B cell (primary cell): ENCODE measurements around the gene PRDM5. TPM values are rescaled to one million over a fixed set of nuclear protein-coding genes. Genes with fewer than 3 reads are reported as not detected.

Source experiments
- ATAC-seq: fragments of 200-7000 bp; cut with Tn5 transposase; one replicate; pipeline ENCODE4 v1.10.0; 2021; ENCODE audit warnings: low read depth, mild to moderate bottlenecking, moderate number of reproducible peaks, moderate library complexity
- CTCF ChIA-PET: fragments of 350-600 bp; sonication (Branson Sonifier 250); formaldehyde crosslinking; loops from one replicate; lab custom pipeline; 2021; ENCODE audit warnings: antibody characterized with exemption, inconsistent platforms; lab: Charles Lee
- POLR2A ChIA-PET: fragments of 350-600 bp; sonication (Branson Sonifier 250); formaldehyde crosslinking; loops from one replicate; lab custom pipeline; 2021; ENCODE audit warnings: antibody characterized with exemption; lab: Charles Lee
- DNase-seq: peaks from one replicate; pipeline ENCODE4 v3.0.0; 2013
- H2AFZ ChIP-seq: 2 replicates; pipeline ENCODE4 v1.6.1; 2012; ENCODE audit warnings: mild to moderate bottlenecking, low read depth, low read length; ENCODE audit not compliant: insufficient read depth, poor library complexity, severe bottlenecking
- H3K27ac ChIP-seq, 2 donors: 1 replicate in 1 of 2; 2 replicates in 1 of 2; pipeline ENCODE4 v1.5.1; 2012 to 2013; ENCODE audit warnings: low read length in 2 of 2, mild to moderate bottlenecking in 2 of 2, moderate library complexity in 1 of 2
- H3K27me3 ChIP-seq, 4 experiments: fragments of 200-600 bp in 1 of 4; sonication (generic) in 1 of 4; replicated peaks in 1 of 4; 1 replicate in 2 of 4; 2 replicates in 2 of 4; pipeline versions ENCODE4 v1.6.1 to v1.7.0; 2013 to 2016; ENCODE audit warnings: low read length in 3 of 4, mild to moderate bottlenecking in 2 of 4, mixed read lengths in 1 of 4, moderate library complexity in 1 of 4; ENCODE audit not compliant: insufficient read depth in 4 of 4, control insufficient read depth in 3 of 4; ENCODE audit errors: control extremely low read depth in 1 of 4
- H3K36me3 ChIP-seq, 2 experiments: replicated peaks in 1 of 2; 1 replicate in 1 of 2; 2 replicates in 1 of 2; pipeline versions ENCODE4 v1.6.1 to v1.7.1; 2013; ENCODE audit warnings: low read length in 1 of 2; ENCODE audit not compliant: insufficient read depth in 2 of 2, control insufficient read depth in 1 of 2; ENCODE audit errors: control extremely low read depth in 1 of 2, extremely low read depth in 1 of 2
- H3K4me1 ChIP-seq, 2 donors: fragments of 200-600 bp in 1 of 2; sonication (generic) in 1 of 2; 1 replicate in 1 of 2; 2 replicates in 1 of 2; pipeline versions ENCODE4 v1.5.1 to v1.6.1; 2013 to 2017; ENCODE audit warnings: low read length in 2 of 2; ENCODE audit not compliant: control insufficient read depth in 2 of 2, insufficient read depth in 2 of 2
- H3K4me2 ChIP-seq: replicated peaks from 2 replicates; pipeline ENCODE3; 2012; ENCODE audit warnings: mild to moderate bottlenecking, low read depth, low read length; ENCODE audit not compliant: poor library complexity, severe bottlenecking
- H3K4me3 ChIP-seq, 5 experiments: fragments of 200-600 bp in 1 of 5; sonication (generic) in 1 of 5; 1 replicate in 3 of 5; 2 replicates in 2 of 5; pipeline versions ENCODE4 v1.5.1 to v1.7.0; 2011 to 2016; ENCODE audit warnings: low read length in 4 of 5, mild to moderate bottlenecking in 4 of 5, low read depth in 2 of 5, control low read depth in 1 of 5, moderate library complexity in 1 of 5; ENCODE audit not compliant: insufficient read depth in 1 of 5; ENCODE audit errors: control extremely low read depth in 1 of 5, extremely low read depth in 1 of 5
- H3K79me2 ChIP-seq: fragments of 200-600 bp; sonication (generic); one replicate; pipeline ENCODE4 v1.6.0; 2016; ENCODE audit warnings: low read length; ENCODE audit not compliant: control insufficient read depth, insufficient read depth
- H3K9ac ChIP-seq: fragments of 200-600 bp; sonication (generic); 2 replicates; pipeline ENCODE4 v1.6.1; 2017; ENCODE audit warnings: mild to moderate bottlenecking, low read length, moderate library complexity
- H3K9me3 ChIP-seq, 3 donors: one replicate each; pipeline versions ENCODE4 v1.6.1 to v1.7.1; 2013; ENCODE audit warnings: low read length in 2 of 3; ENCODE audit not compliant: control insufficient read depth in 2 of 3, insufficient read depth in 1 of 3; ENCODE audit errors: control extremely low read depth in 1 of 3
- H4K20me1 ChIP-seq: 2 replicates; pipeline ENCODE4 v1.6.0; 2012; ENCODE audit warnings: mild to moderate bottlenecking, low read length; ENCODE audit not compliant: insufficient read depth, control insufficient read depth, poor library complexity, severe bottlenecking
- H3K27ac Mint-ChIP-seq: one replicate; pipeline ENCODE4 v1.8.0; 2021; ENCODE audit warnings: mixed read lengths
- H3K27me3 Mint-ChIP-seq: one replicate; pipeline ENCODE4 v1.8.0; 2021; ENCODE audit warnings: mixed read lengths
- H3K4me1 Mint-ChIP-seq: one replicate; pipeline ENCODE4 v1.8.0; 2021; ENCODE audit warnings: mixed read lengths
- H3K4me3 Mint-ChIP-seq: one replicate; pipeline ENCODE4 v1.8.0; 2021; ENCODE audit warnings: mixed read lengths
- H3K9me3 Mint-ChIP-seq: one replicate; pipeline ENCODE4 v1.8.0; 2022; ENCODE audit warnings: mixed read lengths; ENCODE audit not compliant: insufficient read depth
- CTCF ChIP-seq: fragments of 200-600 bp; IDR thresholded peaks from one replicate; pipeline ENCODE4 v1.8.0; 2022; ENCODE audit warnings: antibody characterized with exemption, mild to moderate bottlenecking
- EZH2 ChIP-seq: IDR thresholded peaks from 2 replicates; pipeline ENCODE4 v1.6.1; 2012; ENCODE audit warnings: borderline replicate concordance, low read depth, mild to moderate bottlenecking, moderate library complexity, low read length; ENCODE audit not compliant: insufficient read depth, poor library complexity, severe bottlenecking
- intact Hi-C: fragments of 100-400 bp; cut with micrococcal nuclease; formaldehyde crosslinking; loops from one replicate; pipeline ENCODE4 v1.10.0; 2022
- polyA plus RNA-seq: library from polyadenylated mRNA; depleted of rRNA; stranded (reverse); fragments of >200 nt; gene quantifications from 2 replicates; pipeline ENCODE4 v1.2.3, GENCODE V29; 2012
- total RNA-seq, 2 donors: library from RNA; stranded (reverse); fragments of 120-200 nt in 1 of 2; gene quantifications; 1 replicate in 1 of 2; 2 replicates in 1 of 2; pipeline versions ENCODE4 v1.2.3 to v1.2.4, GENCODE V29; 2013 to 2022

The PRDM5 gene
- total and polyA plus RNA-seq, 2 donors (not counting 1 experiment from before 2014, with no cell fraction given): not detected

DNA sequence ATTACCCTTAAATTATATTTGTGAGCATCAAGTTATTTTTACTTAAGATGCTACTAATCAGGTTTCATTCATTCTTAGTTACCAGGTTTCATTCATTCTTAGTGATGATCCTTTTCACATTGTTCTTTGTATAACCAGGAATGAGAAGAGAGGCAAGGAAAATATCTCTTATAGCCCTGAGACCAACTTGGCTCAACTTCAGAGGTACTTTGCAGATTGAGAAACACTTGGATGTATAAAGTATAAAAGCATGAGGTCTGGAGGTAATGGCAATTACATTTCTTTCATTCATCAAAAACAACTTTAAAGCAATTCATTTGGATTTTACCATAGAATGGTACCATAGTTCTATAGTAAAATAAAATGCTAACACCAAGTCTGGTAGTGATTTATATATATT lies 231.0 kb downstream of the PRDM5 start:
- ChIA-PET POLR2A (no interaction called here), CTCF (no interaction called here)
- no peaks in the 10 kb centered on the region for H3K36me3 ChIP-seq
- H3K27ac Mint-ChIP-seq: no peak overlapping the region
- H2AFZ ChIP-seq: no peak overlapping the region
- H3K9me3 ChIP-seq: no peaks in the 10 kb centered on the region
- H3K4me3 ChIP-seq: no peak overlapping the region
- no peaks in the 10 kb centered on the region for H3K4me1 ChIP-seq
- H3K79me2 ChIP-seq: no peaks in the 10 kb centered on the region
- H3K4me3 Mint-ChIP-seq: no peak overlapping the region
- ATAC-seq: no peak
- DNase-seq: no peak
- no peaks in the 10 kb centered on the region for H3K4me1 Mint-ChIP-seq
- no peaks in the 10 kb centered on the region for H3K27me3 ChIP-seq
- intact Hi-C loops: no loop called here
- H4K20me1 ChIP-seq: no peaks in the 10 kb centered on the region
- no peaks in the 10 kb centered on the region for H3K9me3 Mint-ChIP-seq
- no peak overlapping the region for H3K9ac ChIP-seq
- H3K27me3 Mint-ChIP-seq: no peaks in the 10 kb centered on the region
- no peak overlapping the region for H3K27ac ChIP-seq
- TF ChIP-seq CTCF (no peak), EZH2 (no peak)
- H3K4me2 ChIP-seq: no peak overlapping the region

GRCh38 chr4:120691106-120691505 lies 231.4 kb downstream of the PRDM5 start:
- intact Hi-C loops: no loop called here
- Mint-ChIP-seq H3K4me3 (no peak overlapping the region), H3K27ac (no peak overlapping the region), H3K27me3 (no peaks in the 10 kb centered on the region), H3K9me3 (no peaks in the 10 kb centered on the region), H3K4me1 (no peaks in the 10 kb centered on the region)
- CTCF ChIA-PET: no interaction called here
- no peaks in the 10 kb centered on the region for H3K27me3 ChIP-seq
- H3K9me3 ChIP-seq: no peaks in the 10 kb centered on the region
- no peaks in the 10 kb centered on the region for H3K79me2 ChIP-seq
- no peak overlapping the region for H3K4me2 ChIP-seq
- H3K27ac ChIP-seq: no peak overlapping the region
- H3K9ac ChIP-seq: no peak overlapping the region
- H3K36me3 ChIP-seq: no peaks in the 10 kb centered on the region
- no peak for DNase-seq
- ATAC-seq: no peak
- POLR2A ChIA-PET: no interaction called here
- no peaks in the 10 kb centered on the region for H3K4me1 ChIP-seq
- H3K4me3 ChIP-seq: no peak overlapping the region
- H4K20me1 ChIP-seq: no peaks in the 10 kb centered on the region
- no peak overlapping the region for H2AFZ ChIP-seq
- TF ChIP-seq CTCF (no peak), EZH2 (no peak)
